HepG2 (cell line): ENCODE data around the gene SAA1. TPM values are rescaled to one million over a fixed set of nuclear protein-coding genes. Genes with fewer than 3 reads are reported as not detected.

Experiments used
- DMTF1 ChIP-seq: sonication (generic); formaldehyde crosslinking; IDR thresholded peaks from 2 replicates; pipeline ENCODE4 v1.4.0; 2020; ENCODE audit warnings: mild to moderate bottlenecking, missing genetic modification reagents
- FOXA1 ChIP-seq, 2 experiments: fragments of 450-650 bp in 1 of 2; sonication (generic) in 1 of 2; formaldehyde crosslinking in 1 of 2; IDR thresholded peaks; 2 replicates each; pipeline versions ENCODE4 v1.4.0 to v1.6.1; 2016 to 2020; ENCODE audit warnings: missing genetic modification reagents in 1 of 2
- NONO ChIP-seq, 2 experiments: fragments of 450-650 bp in 1 of 2; sonication (generic) in 1 of 2; formaldehyde crosslinking in 1 of 2; IDR thresholded peaks in 1 of 2; conservative IDR thresholded peaks in 1 of 2; 2 replicates each; pipeline versions ENCODE4 v1.6.1 to v1.8.0; 2017 to 2022; ENCODE audit warnings: mild to moderate bottlenecking in 1 of 2, missing genetic modification reagents in 1 of 2, moderate library complexity in 1 of 2
- ZBTB21 ChIP-seq: sonication (generic); formaldehyde crosslinking; IDR thresholded peaks from 2 replicates; pipeline ENCODE4 v1.4.0; 2020; ENCODE audit warnings: missing genetic modification reagents
- ZC3H13 ChIP-seq: sonication (generic); formaldehyde crosslinking; IDR thresholded peaks from 2 replicates; pipeline ENCODE4 v1.8.1; 2023; ENCODE audit warnings: mild to moderate bottlenecking, missing genetic modification reagents, moderate library complexity
- ZNF180 ChIP-seq: sonication (generic); formaldehyde crosslinking; IDR thresholded peaks from 2 replicates; pipeline ENCODE4 v1.4.0; 2020; ENCODE audit warnings: low read depth, missing genetic modification reagents, borderline replicate concordance
- ZNF496 ChIP-seq: sonication (generic); formaldehyde crosslinking; IDR thresholded peaks from 2 replicates; pipeline ENCODE4 v1.8.1; 2023; ENCODE audit warnings: mild to moderate bottlenecking, moderate library complexity, missing genetic modification reagents; ENCODE audit not compliant: insufficient replicate concordance
- ZNF678 ChIP-seq: sonication (generic); formaldehyde crosslinking; IDR thresholded peaks from 2 replicates; pipeline ENCODE4 v1.4.0; 2020; ENCODE audit warnings: mild to moderate bottlenecking, missing genetic modification reagents
- ZNF883 ChIP-seq: sonication (generic); formaldehyde crosslinking; IDR thresholded peaks from 2 replicates; pipeline ENCODE4 v1.5.1; 2020; ENCODE audit warnings: mild to moderate bottlenecking, missing genetic modification reagents; ENCODE audit errors: not compliant biosample characterization
- polyA plus RNA-seq, 8 experiments: library from polyadenylated mRNA; depleted of rRNA in 3 of 8; stranded (reverse) in 7 of 8; unstranded in 1 of 8; fragments of >200 nt; fragmentation: Illumina TruSeq in 4 of 8; extraction: Trizol in 4 of 8; gene quantifications; 2 replicates each; pipeline versions ENCODE4 v1.2.1 to v1.2.3, GENCODE V29; 2011 to 2016; ENCODE audit warnings: low read depth in 4 of 8, missing spikeins in 1 of 8, mixed read lengths in 1 of 8; ENCODE audit not compliant: insufficient read depth in 1 of 8
- total RNA-seq, 5 experiments: library from RNA; depleted of rRNA; stranded (reverse); fragments of >200 nt; fragmentation: Illumina TruSeq; extraction: Trizol; gene quantifications; 2 replicates each; pipeline ENCODE4 v1.2.3, GENCODE V29; 2016; ENCODE audit warnings: low read depth in 1 of 5
- TF ChIP-seq, protein P1 (sequence below), 2 experiments: sonication (generic) in 1 of 2; formaldehyde crosslinking in 1 of 2; IDR thresholded peaks; 2 replicates each; pipeline versions ENCODE4 v1.4.0 to v1.6.1; 2018 to 2020; ENCODE audit warnings: missing genetic modification reagents in 2 of 2, borderline replicate concordance in 1 of 2, low read depth in 1 of 2, mild to moderate bottlenecking in 1 of 2, missing biosample characterization in 1 of 2
- TF ChIP-seq, protein P2 (sequence below): sonication (generic); formaldehyde crosslinking; IDR thresholded peaks from 2 replicates; pipeline ENCODE4 v1.8.1; 2023; ENCODE audit warnings: mild to moderate bottlenecking, moderate library complexity, missing genetic modification reagents
- TF ChIP-seq, protein P3 (sequence below): sonication (generic); formaldehyde crosslinking; IDR thresholded peaks from 2 replicates; pipeline ENCODE4 v1.5.0; 2020; ENCODE audit warnings: missing genetic modification reagents
- TF ChIP-seq, protein P4 (sequence below): sonication (generic); formaldehyde crosslinking; IDR thresholded peaks from 2 replicates; pipeline ENCODE4 v1.8.1; 2022; ENCODE audit warnings: low read depth, mild to moderate bottlenecking, missing genetic modification reagents
- TF ChIP-seq, protein P5 (sequence below): sonication (generic); formaldehyde crosslinking; IDR thresholded peaks from 2 replicates; pipeline ENCODE4 v1.4.0; 2020; ENCODE audit warnings: mild to moderate bottlenecking, missing genetic modification reagents

SAA1 gene
- total and polyA plus RNA-seq, 2 of the 13 experiments (the other 11 are each of a cell fraction or from before 2014, with no cell fraction given): not detected

GRCh38 chr11:18230859-18231258 lies 35.2 kb upstream of the SAA1 start (continued):
- TF ChIP-seq, protein P1, sequence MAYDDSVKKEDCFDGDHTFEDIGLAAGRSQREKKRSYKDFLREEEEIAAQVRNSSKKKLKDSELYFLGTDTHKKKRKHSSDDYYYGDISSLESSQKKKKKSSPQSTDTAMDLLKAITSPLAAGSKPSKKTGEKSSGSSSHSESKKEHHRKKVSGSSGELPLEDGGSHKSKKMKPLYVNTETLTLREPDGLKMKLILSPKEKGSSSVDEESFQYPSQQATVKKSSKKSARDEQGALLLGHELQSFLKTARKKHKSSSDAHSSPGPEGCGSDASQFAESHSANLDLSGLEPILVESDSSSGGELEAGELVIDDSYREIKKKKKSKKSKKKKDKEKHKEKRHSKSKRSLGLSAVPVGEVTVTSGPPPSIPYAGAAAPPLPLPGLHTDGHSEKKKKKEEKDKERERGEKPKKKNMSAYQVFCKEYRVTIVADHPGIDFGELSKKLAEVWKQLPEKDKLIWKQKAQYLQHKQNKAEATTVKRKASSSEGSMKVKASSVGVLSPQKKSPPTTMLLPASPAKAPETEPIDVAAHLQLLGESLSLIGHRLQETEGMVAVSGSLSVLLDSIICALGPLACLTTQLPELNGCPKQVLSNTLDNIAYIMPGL (CRISPR knock-in tag; IDR thresholded peaks at IDR 0.05; ENCODE audit: borderline replicate concordance in 1 of 2, low read depth in 1 of 2): no peak
- TF ChIP-seq ZC3H13 (CRISPR knock-in tag) (no peak), NONO (IDR thresholded peaks at IDR 0.05) (no peak), NONO (CRISPR knock-in tag; conservative IDR thresholded peaks at IDR 0.05) (no peak), DMTF1 (no peak), ZNF883 (CRISPR knock-in tag) (no peak), ZNF180 (CRISPR knock-in tag) (no peak), ZBTB21 (CRISPR knock-in tag) (no peak), ZNF496 (CRISPR knock-in tag) (no peak), FOXA1 (IDR thresholded peaks at IDR 0.05) (no peak), FOXA1 (CRISPR knock-in tag; IDR thresholded peaks at IDR 0.05) (no peak), ZNF678 (no peak)
- TF ChIP-seq, protein P2, sequence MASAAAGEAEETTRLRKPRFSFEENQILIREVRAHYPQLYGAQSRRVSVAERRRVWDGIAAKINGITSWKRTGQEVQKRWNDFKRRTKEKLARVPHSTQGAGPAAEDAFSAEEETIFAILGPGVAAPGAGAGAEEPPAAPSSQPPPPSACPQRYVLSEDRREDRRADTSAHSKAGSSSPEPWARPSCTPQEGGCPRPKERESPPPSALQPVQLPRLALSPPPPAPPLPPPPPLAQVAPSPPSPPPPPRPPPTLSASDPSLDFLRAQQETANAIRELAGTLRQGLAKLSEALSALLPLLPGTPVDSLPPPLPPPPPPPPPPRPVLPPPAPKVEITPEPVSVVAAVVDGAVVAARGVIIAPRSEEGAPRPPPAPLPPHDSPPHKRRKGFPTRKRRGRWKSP (CRISPR knock-in tag): 0 out of 2 replicates have a peak, but pooled peaks have one; percentile 6
- TF ChIP-seq, protein P3, sequence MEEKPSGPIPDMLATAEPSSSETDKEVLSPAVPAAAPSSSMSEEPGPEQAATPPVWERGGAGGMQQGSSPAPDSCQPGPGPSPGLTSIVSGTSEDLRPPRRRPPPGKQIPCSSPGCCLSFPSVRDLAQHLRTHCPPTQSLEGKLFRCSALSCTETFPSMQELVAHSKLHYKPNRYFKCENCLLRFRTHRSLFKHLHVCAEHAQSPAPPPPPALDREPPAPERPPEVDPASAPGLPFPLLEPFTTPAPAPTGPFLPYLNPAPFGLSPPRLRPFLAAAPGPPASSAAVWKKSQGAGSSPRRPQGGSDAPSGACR (CRISPR knock-in tag): 0 out of 2 replicates have a peak, but pooled peaks have one; percentile 55
- TF ChIP-seq, protein P4, sequence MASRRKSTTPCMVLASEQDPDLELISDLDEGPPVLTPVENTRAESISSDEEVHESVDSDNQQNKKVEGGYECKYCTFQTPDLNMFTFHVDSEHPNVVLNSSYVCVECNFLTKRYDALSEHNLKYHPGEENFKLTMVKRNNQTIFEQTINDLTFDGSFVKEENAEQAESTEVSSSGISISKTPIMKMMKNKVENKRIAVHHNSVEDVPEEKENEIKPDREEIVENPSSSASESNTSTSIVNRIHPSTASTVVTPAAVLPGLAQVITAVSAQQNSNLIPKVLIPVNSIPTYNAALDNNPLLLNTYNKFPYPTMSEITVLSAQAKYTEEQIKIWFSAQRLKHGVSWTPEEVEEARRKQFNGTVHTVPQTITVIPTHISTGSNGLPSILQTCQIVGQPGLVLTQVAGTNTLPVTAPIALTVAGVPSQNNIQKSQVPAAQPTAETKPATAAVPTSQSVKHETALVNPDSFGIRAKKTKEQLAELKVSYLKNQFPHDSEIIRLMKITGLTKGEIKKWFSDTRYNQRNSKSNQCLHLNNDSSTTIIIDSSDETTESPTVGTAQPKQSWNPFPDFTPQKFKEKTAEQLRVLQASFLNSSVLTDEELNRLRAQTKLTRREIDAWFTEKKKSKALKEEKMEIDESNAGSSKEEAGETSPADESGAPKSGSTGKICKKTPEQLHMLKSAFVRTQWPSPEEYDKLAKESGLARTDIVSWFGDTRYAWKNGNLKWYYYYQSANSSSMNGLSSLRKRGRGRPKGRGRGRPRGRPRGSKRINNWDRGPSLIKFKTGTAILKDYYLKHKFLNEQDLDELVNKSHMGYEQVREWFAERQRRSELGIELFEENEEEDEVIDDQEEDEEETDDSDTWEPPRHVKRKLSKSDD (CRISPR knock-in tag): no peak
- TF ChIP-seq, protein P5, sequence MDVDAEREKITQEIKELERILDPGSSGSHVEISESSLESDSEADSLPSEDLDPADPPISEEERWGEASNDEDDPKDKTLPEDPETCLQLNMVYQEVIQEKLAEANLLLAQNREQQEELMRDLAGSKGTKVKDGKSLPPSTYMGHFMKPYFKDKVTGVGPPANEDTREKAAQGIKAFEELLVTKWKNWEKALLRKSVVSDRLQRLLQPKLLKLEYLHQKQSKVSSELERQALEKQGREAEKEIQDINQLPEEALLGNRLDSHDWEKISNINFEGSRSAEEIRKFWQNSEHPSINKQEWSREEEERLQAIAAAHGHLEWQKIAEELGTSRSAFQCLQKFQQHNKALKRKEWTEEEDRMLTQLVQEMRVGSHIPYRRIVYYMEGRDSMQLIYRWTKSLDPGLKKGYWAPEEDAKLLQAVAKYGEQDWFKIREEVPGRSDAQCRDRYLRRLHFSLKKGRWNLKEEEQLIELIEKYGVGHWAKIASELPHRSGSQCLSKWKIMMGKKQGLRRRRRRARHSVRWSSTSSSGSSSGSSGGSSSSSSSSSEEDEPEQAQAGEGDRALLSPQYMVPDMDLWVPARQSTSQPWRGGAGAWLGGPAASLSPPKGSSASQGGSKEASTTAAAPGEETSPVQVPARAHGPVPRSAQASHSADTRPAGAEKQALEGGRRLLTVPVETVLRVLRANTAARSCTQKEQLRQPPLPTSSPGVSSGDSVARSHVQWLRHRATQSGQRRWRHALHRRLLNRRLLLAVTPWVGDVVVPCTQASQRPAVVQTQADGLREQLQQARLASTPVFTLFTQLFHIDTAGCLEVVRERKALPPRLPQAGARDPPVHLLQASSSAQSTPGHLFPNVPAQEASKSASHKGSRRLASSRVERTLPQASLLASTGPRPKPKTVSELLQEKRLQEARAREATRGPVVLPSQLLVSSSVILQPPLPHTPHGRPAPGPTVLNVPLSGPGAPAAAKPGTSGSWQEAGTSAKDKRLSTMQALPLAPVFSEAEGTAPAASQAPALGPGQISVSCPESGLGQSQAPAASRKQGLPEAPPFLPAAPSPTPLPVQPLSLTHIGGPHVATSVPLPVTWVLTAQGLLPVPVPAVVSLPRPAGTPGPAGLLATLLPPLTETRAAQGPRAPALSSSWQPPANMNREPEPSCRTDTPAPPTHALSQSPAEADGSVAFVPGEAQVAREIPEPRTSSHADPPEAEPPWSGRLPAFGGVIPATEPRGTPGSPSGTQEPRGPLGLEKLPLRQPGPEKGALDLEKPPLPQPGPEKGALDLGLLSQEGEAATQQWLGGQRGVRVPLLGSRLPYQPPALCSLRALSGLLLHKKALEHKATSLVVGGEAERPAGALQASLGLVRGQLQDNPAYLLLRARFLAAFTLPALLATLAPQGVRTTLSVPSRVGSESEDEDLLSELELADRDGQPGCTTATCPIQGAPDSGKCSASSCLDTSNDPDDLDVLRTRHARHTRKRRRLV (CRISPR knock-in tag): no peak
